Neural cell (in vitro differentiated cells): ENCODE data around the gene SLIT3.

Source experiments
- CTCF ChIP-seq: fragments of 450-650 bp; IDR thresholded peaks from 2 replicates; pipeline ENCODE4 v1.5.1; 2014; ENCODE audit warnings: antibody characterized with exemption, mild to moderate bottlenecking, moderate library complexity; ENCODE audit not compliant: poor library complexity, severe bottlenecking
- EZH2 ChIP-seq: fragments of 200-600, 300-800 bp; shearing (Covaris generic), sonication (generic); IDR thresholded peaks from 2 replicates; pipeline ENCODE4 v1.6.1; 2014; ENCODE audit warnings: antibody characterized with exemption, low read length, borderline replicate concordance, mild to moderate bottlenecking; ENCODE audit not compliant: insufficient read depth, poor library complexity, severe bottlenecking
- POLR2AphosphoS5 ChIP-seq: IDR thresholded peaks from 2 replicates; pipeline ENCODE4 v1.6.1; 2012
- RAD21 ChIP-seq: fragments of 450-650 bp; conservative IDR thresholded peaks from 2 replicates; pipeline ENCODE4 v1.6.1; 2014; ENCODE audit warnings: antibody characterized with exemption, mild to moderate bottlenecking, moderate library complexity
- REST ChIP-seq: IDR thresholded peaks from 2 replicates; pipeline ENCODE4 v1.6.1; 2012; ENCODE audit warnings: borderline replicate concordance
- SMC3 ChIP-seq: fragments of 450-650 bp; conservative IDR thresholded peaks from 2 replicates; pipeline ENCODE4 v1.6.1; 2014; ENCODE audit warnings: antibody characterized with exemption, mild to moderate bottlenecking, moderate library complexity; ENCODE audit not compliant: poor library complexity
- TAF1 ChIP-seq: IDR thresholded peaks from 2 replicates; pipeline ENCODE4 v1.6.1; 2012; ENCODE audit warnings: low read depth

- TF ChIP-seq CTCF (no peak), POLR2AphosphoS5 (no peak), TAF1 (no peak), RAD21 (no peak), SMC3 (no peak), EZH2 (no peak), REST (no peak)
Measured at GRCh38 chr5:168848569-168848968, 452.4 kb downstream of the SLIT3 start.
